WTC11 (cell line): ENCODE measurements around the gene PPM1D. TPM values are rescaled to one million over a fixed set of nuclear protein-coding genes. Genes with fewer than 3 reads are reported as not detected.

Experiments used
- ATAC-seq: fragments of 200-7000 bp; cut with Tn5 transposase; 2 replicates; pipeline ENCODE4 v1.10.0; 2021; ENCODE audit warnings: mild to moderate bottlenecking, moderate library complexity
- CTCF ChIA-PET: fragments of 300-600 bp; sonication (Branson Sonifier 250); formaldehyde crosslinking; loops from one replicate; lab custom pipeline; 2021; ENCODE audit warnings: antibody characterized with exemption; lab: Charles Lee
- POLR2A ChIA-PET: fragments of 350-600 bp; sonication (Branson Sonifier 250); formaldehyde crosslinking; loops from one replicate; lab custom pipeline; 2021; ENCODE audit warnings: antibody characterized with exemption; lab: Charles Lee
- DNase-seq: peaks from one replicate; pipeline ENCODE4 v3.0.0; 2021; ENCODE audit warnings: low spot score
- H3K27ac Mint-ChIP-seq: 2 replicates; pipeline ENCODE4 v1.8.0; 2021; ENCODE audit warnings: mixed read lengths
- H3K27me3 Mint-ChIP-seq: 2 replicates; pipeline ENCODE4 v1.8.0; 2021; ENCODE audit warnings: low read depth, mild to moderate bottlenecking, moderate library complexity, mixed read lengths
- H3K36me3 Mint-ChIP-seq: 2 replicates; pipeline ENCODE4 v1.8.0; 2021; ENCODE audit warnings: mixed read lengths
- H3K4me1 Mint-ChIP-seq: 2 replicates; pipeline ENCODE4 v1.8.0; 2022; ENCODE audit warnings: mixed read lengths
- H3K4me3 Mint-ChIP-seq: 2 replicates; pipeline ENCODE4 v1.8.0; 2021; ENCODE audit warnings: mild to moderate bottlenecking, moderate library complexity, mixed read lengths
- H3K9me3 Mint-ChIP-seq: 2 replicates; pipeline ENCODE4 v1.8.0; 2021; ENCODE audit warnings: mixed read lengths
- AR ChIP-seq: fragments of 250-450 bp; sonication (Bioruptor Pico); IDR thresholded peaks from 2 replicates; pipeline ENCODE4 v1.9.0; 2021; ENCODE audit warnings: mild to moderate bottlenecking
- ATF6 ChIP-seq: sonication (generic); formaldehyde crosslinking; IDR thresholded peaks from 2 replicates; pipeline ENCODE4 v1.8.1; 2023; ENCODE audit warnings: mild to moderate bottlenecking, missing genetic modification reagents
- CBFB ChIP-seq: sonication (generic); formaldehyde crosslinking; IDR thresholded peaks from 2 replicates; pipeline ENCODE4 v1.8.1; 2022; ENCODE audit warnings: mild to moderate bottlenecking, low read depth, missing genetic modification reagents
- CREM ChIP-seq: sonication (generic); formaldehyde crosslinking; IDR thresholded peaks from 2 replicates; pipeline ENCODE4 v1.8.1; 2022; ENCODE audit warnings: mild to moderate bottlenecking, missing genetic modification reagents, moderate library complexity
- GRHL2 ChIP-seq: fragments of 250-450 bp; sonication (Bioruptor Pico); IDR thresholded peaks from 2 replicates; pipeline ENCODE4 v1.8.0; 2022; ENCODE audit warnings: mild to moderate bottlenecking, moderate library complexity; ENCODE audit not compliant: insufficient replicate concordance, severe bottlenecking
- HMGA2 ChIP-seq: fragments of 250-450 bp; sonication (Bioruptor Pico); IDR thresholded peaks from 2 replicates; pipeline ENCODE4 v1.4.0; 2021; ENCODE audit warnings: mild to moderate bottlenecking, moderate library complexity
- NR2C2 ChIP-seq: sonication (generic); formaldehyde crosslinking; IDR thresholded peaks from 2 replicates; pipeline ENCODE4 v1.8.0; 2022; ENCODE audit warnings: mild to moderate bottlenecking, missing genetic modification reagents
- OVOL2 ChIP-seq: fragments of 250-450 bp; sonication (Bioruptor Pico); IDR thresholded peaks from 2 replicates; pipeline ENCODE4 v1.9.0; 2021; ENCODE audit warnings: mild to moderate bottlenecking, borderline replicate concordance
- PRRX2 ChIP-seq: fragments of 250-450 bp; sonication (Bioruptor Pico); IDR thresholded peaks from 2 replicates; pipeline ENCODE4 v1.8.0; 2021; ENCODE audit warnings: mild to moderate bottlenecking
- SMAD4 ChIP-seq: sonication (generic); formaldehyde crosslinking; IDR thresholded peaks from 2 replicates; pipeline ENCODE4 v1.8.0; 2022; ENCODE audit warnings: mild to moderate bottlenecking, missing genetic modification reagents
- USF1 ChIP-seq: sonication (generic); formaldehyde crosslinking; IDR thresholded peaks from 2 replicates; pipeline ENCODE4 v1.8.0; 2022; ENCODE audit warnings: mild to moderate bottlenecking, missing genetic modification reagents
- ZBTB21 ChIP-seq: sonication (generic); formaldehyde crosslinking; IDR thresholded peaks from 2 replicates; pipeline ENCODE4 v1.8.1; 2023; ENCODE audit warnings: mild to moderate bottlenecking, missing genetic modification reagents, borderline replicate concordance
- ZNF232 ChIP-seq: sonication (generic); formaldehyde crosslinking; IDR thresholded peaks from 2 replicates; pipeline ENCODE4 v1.8.0; 2022; ENCODE audit warnings: mild to moderate bottlenecking, missing genetic modification reagents
- ZNF317 ChIP-seq: sonication (generic); formaldehyde crosslinking; IDR thresholded peaks from 2 replicates; pipeline ENCODE4 v1.8.1; 2023; ENCODE audit warnings: low read depth, mild to moderate bottlenecking, moderate library complexity, missing genetic modification reagents, borderline replicate concordance
- ZNF416 ChIP-seq: fragments of 250-450 bp; sonication (Bioruptor Pico); IDR thresholded peaks from 2 replicates; pipeline ENCODE4 v1.9.0; 2021; ENCODE audit warnings: mild to moderate bottlenecking, inconsistent platforms
- ZNF532 ChIP-seq: fragments of 250-450 bp; sonication (Bioruptor Pico); IDR thresholded peaks from 2 replicates; pipeline ENCODE4 v1.9.0; 2021; ENCODE audit warnings: mild to moderate bottlenecking, borderline replicate concordance
- ZNF671 ChIP-seq: fragments of 250-450 bp; sonication (Bioruptor Pico); IDR thresholded peaks from 2 replicates; pipeline ENCODE4 v1.8.0; 2021; ENCODE audit warnings: mild to moderate bottlenecking
- ZSCAN18 ChIP-seq: fragments of 250-450 bp; sonication (Bioruptor Pico); IDR thresholded peaks from 2 replicates; pipeline ENCODE4 v2.1.2; 2022; ENCODE audit warnings: mild to moderate bottlenecking, moderate library complexity
- total RNA-seq: library from RNA; stranded (reverse); gene quantifications from 3 replicates; pipeline ENCODE4 v1.2.3, GENCODE V29; 2021

The PPM1D gene
- total RNA-seq, 1 experiment from 2014 or later: 20.4 TPM

- no peak for TF ChIP-seq ZSCAN18 (CRISPR knock-in tag)
- TF ChIP-seq, all 79 proteins: peak for 0
Measured at GRCh38 chr17:60577147-60577915, 22.7 kb upstream of the PPM1D start (continued).

- CTCF ChIA-PET: interaction anchor here (2.4 kb wide), 1 partner anchor 10 kb away, joined by 12 read pairs; no protein-coding TSS in a partner anchor
- no peaks in the 10 kb centered on the region for H3K27me3 Mint-ChIP-seq
Measured at GRCh38 chr17:60579090-60579489, 20.9 kb upstream of the PPM1D start.

More at GRCh38 chr17:60579090-60579489, 20.9 kb upstream of the PPM1D start:
- peaks cover 12% of the 10 kb centered on the region for H3K4me1 Mint-ChIP-seq
- H3K27ac Mint-ChIP-seq: no peak overlapping the region
- TF ChIP-seq USF1 (no peak), ZNF317 (CRISPR knock-in tag) (no peak), HMGA2 (CRISPR knock-in tag) (no peak), PRRX2 (CRISPR knock-in tag) (no peak), GRHL2 (CRISPR knock-in tag) (no peak), ZNF416 (no peak), AR (CRISPR knock-in tag) (no peak), CREM (no peak), ZBTB21 (CRISPR knock-in tag) (no peak), OVOL2 (CRISPR knock-in tag) (no peak), SMAD4 (no peak), ZNF671 (no peak), ZNF232 (CRISPR knock-in tag) (no peak), NR2C2 (CRISPR knock-in tag) (no peak), CBFB (CRISPR knock-in tag) (no peak), ATF6 (no peak), ZNF532 (no peak)
- peaks cover 9% of the 10 kb centered on the region for H3K9me3 Mint-ChIP-seq
- no peak overlapping the region for H3K4me3 Mint-ChIP-seq
- POLR2A ChIA-PET: no interaction called here
- no peak for DNase-seq
- no peak for ATAC-seq
- no peaks in the 10 kb centered on the region; the same call in none of the 2 replicates for H3K36me3 Mint-ChIP-seq
